HEK293 (cell line): ENCODE data around the gene ACTR8.
A peak's percentile ranks its signal among the peaks of the same experiment; 100 is the strongest.

Experiments used
- CTCF ChIA-PET: fragments of 350-600 bp; formaldehyde crosslinking; extraction: SDS; loops from one replicate; lab custom pipeline; 2021; ENCODE audit warnings: antibody characterized with exemption; lab: Yijun Ruan, JAX
- POLR2A ChIA-PET: fragments of 300-600 bp; formaldehyde crosslinking; extraction: SDS; loops from one replicate; lab custom pipeline; 2020; ENCODE audit warnings: antibody characterized with exemption, inconsistent platforms; lab: Yijun Ruan, JAX
- H3K27ac ChIP-seq: fragments of 200-500 bp; sonication (Bioruptor generic); 2 replicates; pipeline ENCODE4 v1.5.1; 2014; ENCODE audit warnings: low read depth, low read length, control low read depth, inconsistent platforms; ENCODE audit errors: extremely low read depth
- H3K36me3 ChIP-seq, 2 experiments: fragments of 200-500 bp in 1 of 2; sonication (Bioruptor generic) in 1 of 2; 1 replicate in 1 of 2; 2 replicates in 1 of 2; pipeline ENCODE4 v1.5.1; 2014 to 2017; ENCODE audit warnings: inconsistent platforms in 2 of 2, low read length in 2 of 2; ENCODE audit not compliant: control insufficient read depth in 2 of 2, insufficient read depth in 1 of 2
- H3K4me1 ChIP-seq: fragments of 200-500 bp; sonication (Bioruptor generic); 2 replicates; pipeline ENCODE4 v1.5.1; 2014; ENCODE audit warnings: mild to moderate bottlenecking, low read length, inconsistent platforms; ENCODE audit not compliant: control insufficient read depth, insufficient read depth
- H3K4me3 ChIP-seq: 2 replicates; pipeline ENCODE4 v1.5.1; 2011; ENCODE audit warnings: low read depth, mild to moderate bottlenecking, control low read depth, low read length, moderate library complexity
- H3K9me3 ChIP-seq: fragments of 200-500 bp; sonication (Bioruptor generic); 2 replicates; pipeline ENCODE4 v1.5.1; 2014; ENCODE audit warnings: low read depth, low read length, inconsistent platforms; ENCODE audit not compliant: control insufficient read depth, insufficient read depth
- OSR2 ChIP-seq: fragments of 450-650 bp; formaldehyde crosslinking; IDR thresholded peaks from 2 replicates; pipeline ENCODE4 v1.5.1; 2016; ENCODE audit warnings: missing biosample characterization, missing genetic modification characterization
- PRDM1 ChIP-seq: fragments of 450-650 bp; formaldehyde crosslinking; IDR thresholded peaks from 2 replicates; pipeline ENCODE4; 2016; ENCODE audit warnings: missing biosample characterization, missing genetic modification characterization
- ZBTB7A ChIP-seq: fragments of 450-650 bp; formaldehyde crosslinking; IDR thresholded peaks from 2 replicates; pipeline ENCODE4 v1.5.1; 2016; ENCODE audit warnings: low read depth, missing biosample characterization, missing genetic modification characterization
- ZNF10 ChIP-seq: fragments of 450-650 bp; formaldehyde crosslinking; IDR thresholded peaks from 2 replicates; pipeline ENCODE4 v1.5.1; 2017; ENCODE audit warnings: missing biosample characterization, missing genetic modification characterization
- ZNF112 ChIP-seq: fragments of 450-650 bp; formaldehyde crosslinking; IDR thresholded peaks from 2 replicates; pipeline ENCODE4 v1.5.0; 2017; ENCODE audit warnings: missing biosample characterization, missing genetic modification characterization
- ZNF169 ChIP-seq: fragments of 450-650 bp; formaldehyde crosslinking; IDR thresholded peaks from 2 replicates; pipeline ENCODE4 v1.5.1; 2016; ENCODE audit warnings: missing biosample characterization, missing genetic modification characterization
- ZNF175 ChIP-seq: fragments of 450-650 bp; formaldehyde crosslinking; IDR thresholded peaks from 2 replicates; pipeline ENCODE4 v1.5.1; 2016; ENCODE audit warnings: missing biosample characterization, missing genetic modification characterization
- ZNF221 ChIP-seq: fragments of 450-650 bp; formaldehyde crosslinking; IDR thresholded peaks from 2 replicates; pipeline ENCODE4 v1.5.1; 2017; ENCODE audit warnings: missing biosample characterization, missing genetic modification characterization, borderline replicate concordance
- ZNF223 ChIP-seq: fragments of 450-650 bp; formaldehyde crosslinking; IDR thresholded peaks from 2 replicates; pipeline ENCODE4 v1.5.1; 2016; ENCODE audit warnings: missing biosample characterization, missing genetic modification characterization
- ZNF24 ChIP-seq: fragments of 450-650 bp; formaldehyde crosslinking; IDR thresholded peaks from 2 replicates; pipeline ENCODE4 v1.5.1; 2016; ENCODE audit warnings: missing biosample characterization, missing genetic modification characterization
- ZNF248 ChIP-seq: fragments of 450-650 bp; formaldehyde crosslinking; IDR thresholded peaks from 2 replicates; pipeline ENCODE4 v1.5.1; 2017; ENCODE audit warnings: missing biosample characterization, missing genetic modification characterization
- ZNF266 ChIP-seq: fragments of 450-650 bp; formaldehyde crosslinking; IDR thresholded peaks from 2 replicates; pipeline ENCODE4 v1.5.1; 2016; ENCODE audit warnings: missing biosample characterization, missing genetic modification characterization, low read depth
- ZNF366 ChIP-seq: fragments of 450-650 bp; formaldehyde crosslinking; conservative IDR thresholded peaks from 2 replicates; pipeline ENCODE4 v1.5.1; 2016; ENCODE audit warnings: missing biosample characterization, missing genetic modification characterization
- ZNF394 ChIP-seq: fragments of 450-650 bp; formaldehyde crosslinking; IDR thresholded peaks from 2 replicates; pipeline ENCODE4 v1.5.1; 2016; ENCODE audit warnings: missing biosample characterization, missing genetic modification characterization, mild to moderate bottlenecking, moderate library complexity, borderline replicate concordance
- ZNF514 ChIP-seq: fragments of 450-650 bp; formaldehyde crosslinking; IDR thresholded peaks from 2 replicates; pipeline ENCODE4 v1.5.1; 2016; ENCODE audit warnings: missing biosample characterization, missing genetic modification characterization
- ZNF529 ChIP-seq: fragments of 450-650 bp; formaldehyde crosslinking; IDR thresholded peaks from 2 replicates; pipeline ENCODE4 v1.5.1; 2017; ENCODE audit warnings: missing genetic modification characterization, missing biosample characterization; ENCODE audit not compliant: insufficient replicate concordance
- ZNF624 ChIP-seq: fragments of 450-650 bp; formaldehyde crosslinking; IDR thresholded peaks from 2 replicates; pipeline ENCODE4 v1.5.1; 2017; ENCODE audit warnings: missing biosample characterization, missing genetic modification characterization
- ZNF658 ChIP-seq: fragments of 450-650 bp; formaldehyde crosslinking; IDR thresholded peaks from 2 replicates; pipeline ENCODE4; 2016; ENCODE audit warnings: missing biosample characterization, missing genetic modification characterization
- ZNF660 ChIP-seq: fragments of 450-650 bp; IDR thresholded peaks from 2 replicates; pipeline ENCODE4 v1.5.1; 2018; ENCODE audit warnings: missing biosample characterization, mild to moderate bottlenecking, missing genetic modification characterization
- ZNF777 ChIP-seq: fragments of 450-650 bp; formaldehyde crosslinking; IDR thresholded peaks from 2 replicates; pipeline ENCODE4 v1.5.1; 2017; ENCODE audit warnings: missing biosample characterization, missing genetic modification characterization, borderline replicate concordance
- ZNF837 ChIP-seq: fragments of 450-650 bp; formaldehyde crosslinking; IDR thresholded peaks from 2 replicates; pipeline ENCODE4 v1.5.1; 2016; ENCODE audit warnings: missing biosample characterization, missing genetic modification characterization
- ZSCAN4 ChIP-seq: fragments of 450-650 bp; formaldehyde crosslinking; IDR thresholded peaks from 2 replicates; pipeline ENCODE4 v1.5.1; 2017; ENCODE audit warnings: missing biosample characterization, missing genetic modification characterization
- TF ChIP-seq, protein P1 (sequence below): fragments of 450-650 bp; formaldehyde crosslinking; IDR thresholded peaks from 2 replicates; pipeline ENCODE4 v1.5.0; 2017; ENCODE audit warnings: missing biosample characterization, missing genetic modification characterization, borderline replicate concordance
- TF ChIP-seq, protein P2 (sequence below): fragments of 450-650 bp; formaldehyde crosslinking; IDR thresholded peaks from 2 replicates; pipeline ENCODE4 v1.5.1; 2016; ENCODE audit warnings: missing biosample characterization, missing genetic modification characterization
- TF ChIP-seq, protein P3 (sequence below): fragments of 450-650 bp; formaldehyde crosslinking; IDR thresholded peaks from 2 replicates; pipeline ENCODE4 v1.5.1; 2016; ENCODE audit warnings: missing biosample characterization, missing genetic modification characterization, low read depth
- TF ChIP-seq, protein P4 (sequence below): fragments of 450-650 bp; formaldehyde crosslinking; IDR thresholded peaks from 2 replicates; pipeline ENCODE4 v1.5.1; 2016; ENCODE audit warnings: missing biosample characterization, missing genetic modification characterization

The ACTR8 gene

GRCh38 chr3:53881691-53882593 lies at the start of gene ACTR8:
Gene ACTR8, minus strand, starts transcription at chr3:53882152. Its CDS starts 51 bp downstream, at chr3:53882101.
- POLR2A ChIA-PET: interaction anchor here (0.6 kb wide), 1 partner anchor 750 kb away, joined by 3 read pairs; no protein-coding TSS in a partner anchor
- Histone ChIP-seq H3K9me3 (no peaks in the 10 kb centered on the region), H3K4me1 (no peaks in the 10 kb centered on the region; the same call in 1 of the 2 replicates), H3K27ac (peak within 1 kb of the TSS; percentile 67), H3K4me3 (peak within 1 kb of the TSS; percentile 98), H3K36me3 (peaks cover 18 to 78% of the 10 kb centered on the region in 2 experiments)
- CTCF ChIA-PET: interaction anchor here (0.8 kb wide), 1 partner anchor 37 kb away, joined by 4 read pairs; no protein-coding TSS in a partner anchor
- no peak for TF ChIP-seq OSR2 (tag by site-specific recombination)
- TF ChIP-seq ZSCAN4 (tag by site-specific recombination): 0 out of 2 replicates have a peak, but pooled peaks have one; percentile 22
- no peak for TF ChIP-seq ZNF658 (tag by site-specific recombination)
- TF ChIP-seq ZNF366 (tag by site-specific recombination): 0 out of 2 replicates have a peak, but pooled peaks have one; percentile 26
- no peak for TF ChIP-seq ZNF169 (tag by site-specific recombination)
- no peak for TF ChIP-seq PRDM1 (tag by site-specific recombination)
- TF ChIP-seq ZNF514 (tag by site-specific recombination): no peak
- TF ChIP-seq ZNF175 (tag by site-specific recombination): no peak
- TF ChIP-seq, protein P1, sequence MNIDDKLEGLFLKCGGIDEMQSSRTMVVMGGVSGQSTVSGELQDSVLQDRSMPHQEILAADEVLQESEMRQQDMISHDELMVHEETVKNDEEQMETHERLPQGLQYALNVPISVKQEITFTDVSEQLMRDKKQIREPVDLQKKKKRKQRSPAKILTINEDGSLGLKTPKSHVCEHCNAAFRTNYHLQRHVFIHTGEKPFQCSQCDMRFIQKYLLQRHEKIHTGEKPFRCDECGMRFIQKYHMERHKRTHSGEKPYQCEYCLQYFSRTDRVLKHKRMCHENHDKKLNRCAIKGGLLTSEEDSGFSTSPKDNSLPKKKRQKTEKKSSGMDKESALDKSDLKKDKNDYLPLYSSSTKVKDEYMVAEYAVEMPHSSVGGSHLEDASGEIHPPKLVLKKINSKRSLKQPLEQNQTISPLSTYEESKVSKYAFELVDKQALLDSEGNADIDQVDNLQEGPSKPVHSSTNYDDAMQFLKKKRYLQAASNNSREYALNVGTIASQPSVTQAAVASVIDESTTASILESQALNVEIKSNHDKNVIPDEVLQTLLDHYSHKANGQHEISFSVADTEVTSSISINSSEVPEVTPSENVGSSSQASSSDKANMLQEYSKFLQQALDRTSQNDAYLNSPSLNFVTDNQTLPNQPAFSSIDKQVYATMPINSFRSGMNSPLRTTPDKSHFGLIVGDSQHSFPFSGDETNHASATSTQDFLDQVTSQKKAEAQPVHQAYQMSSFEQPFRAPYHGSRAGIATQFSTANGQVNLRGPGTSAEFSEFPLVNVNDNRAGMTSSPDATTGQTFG (tag by site-specific recombination): no peak
- TF ChIP-seq ZNF223 (tag by site-specific recombination): no peak
- TF ChIP-seq ZNF112 (tag by site-specific recombination): no peak
- TF ChIP-seq ZNF10: no peak; the same call in 1 of the 2 replicates
- no peak for TF ChIP-seq ZNF529 (tag by site-specific recombination)
- TF ChIP-seq ZNF24 (tag by site-specific recombination): peak; percentile 49; the same call in 1 of the 2 replicates
- peak; percentile 50; the same call in 1 of the 2 replicates for TF ChIP-seq ZNF660 (tag by site-specific recombination)
- TF ChIP-seq ZNF248: no peak
- no peak for TF ChIP-seq ZNF777
- TF ChIP-seq, protein P2, sequence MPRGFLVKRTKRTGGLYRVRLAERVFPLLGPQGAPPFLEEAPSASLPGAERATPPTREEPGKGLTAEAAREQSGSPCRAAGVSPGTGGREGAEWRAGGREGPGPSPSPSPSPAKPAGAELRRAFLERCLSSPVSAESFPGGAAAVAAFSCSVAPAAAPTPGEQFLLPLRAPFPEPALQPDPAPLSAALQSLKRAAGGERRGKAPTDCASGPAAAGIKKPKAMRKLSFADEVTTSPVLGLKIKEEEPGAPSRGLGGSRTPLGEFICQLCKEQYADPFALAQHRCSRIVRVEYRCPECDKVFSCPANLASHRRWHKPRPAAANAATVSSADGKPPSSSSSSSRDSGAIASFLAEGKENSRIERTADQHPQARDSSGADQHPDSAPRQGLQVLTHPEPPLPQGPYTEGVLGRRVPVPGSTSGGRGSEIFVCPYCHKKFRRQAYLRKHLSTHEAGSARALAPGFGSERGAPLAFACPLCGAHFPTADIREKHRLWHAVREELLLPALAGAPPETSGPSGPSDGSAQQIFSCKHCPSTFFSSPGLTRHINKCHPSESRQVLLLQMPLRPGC: no peak
- TF ChIP-seq, protein P3, sequence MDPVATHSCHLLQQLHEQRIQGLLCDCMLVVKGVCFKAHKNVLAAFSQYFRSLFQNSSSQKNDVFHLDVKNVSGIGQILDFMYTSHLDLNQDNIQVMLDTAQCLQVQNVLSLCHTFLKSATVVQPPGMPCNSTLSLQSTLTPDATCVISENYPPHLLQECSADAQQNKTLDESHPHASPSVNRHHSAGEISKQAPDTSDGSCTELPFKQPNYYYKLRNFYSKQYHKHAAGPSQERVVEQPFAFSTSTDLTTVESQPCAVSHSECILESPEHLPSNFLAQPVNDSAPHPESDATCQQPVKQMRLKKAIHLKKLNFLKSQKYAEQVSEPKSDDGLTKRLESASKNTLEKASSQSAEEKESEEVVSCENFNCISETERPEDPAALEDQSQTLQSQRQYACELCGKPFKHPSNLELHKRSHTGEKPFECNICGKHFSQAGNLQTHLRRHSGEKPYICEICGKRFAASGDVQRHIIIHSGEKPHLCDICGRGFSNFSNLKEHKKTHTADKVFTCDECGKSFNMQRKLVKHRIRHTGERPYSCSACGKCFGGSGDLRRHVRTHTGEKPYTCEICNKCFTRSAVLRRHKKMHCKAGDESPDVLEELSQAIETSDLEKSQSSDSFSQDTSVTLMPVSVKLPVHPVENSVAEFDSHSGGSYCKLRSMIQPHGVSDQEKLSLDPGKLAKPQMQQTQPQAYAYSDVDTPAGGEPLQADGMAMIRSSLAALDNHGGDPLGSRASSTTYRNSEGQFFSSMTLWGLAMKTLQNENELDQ (tag by site-specific recombination): no peak
- TF ChIP-seq ZNF221: no peak
- TF ChIP-seq ZBTB7A (tag by site-specific recombination): no peak
- 0 out of 2 replicates have a peak, but pooled peaks have one; percentile 41 for TF ChIP-seq ZNF394 (tag by site-specific recombination)
- no peak for TF ChIP-seq ZNF266 (tag by site-specific recombination)
- TF ChIP-seq, protein P4, sequence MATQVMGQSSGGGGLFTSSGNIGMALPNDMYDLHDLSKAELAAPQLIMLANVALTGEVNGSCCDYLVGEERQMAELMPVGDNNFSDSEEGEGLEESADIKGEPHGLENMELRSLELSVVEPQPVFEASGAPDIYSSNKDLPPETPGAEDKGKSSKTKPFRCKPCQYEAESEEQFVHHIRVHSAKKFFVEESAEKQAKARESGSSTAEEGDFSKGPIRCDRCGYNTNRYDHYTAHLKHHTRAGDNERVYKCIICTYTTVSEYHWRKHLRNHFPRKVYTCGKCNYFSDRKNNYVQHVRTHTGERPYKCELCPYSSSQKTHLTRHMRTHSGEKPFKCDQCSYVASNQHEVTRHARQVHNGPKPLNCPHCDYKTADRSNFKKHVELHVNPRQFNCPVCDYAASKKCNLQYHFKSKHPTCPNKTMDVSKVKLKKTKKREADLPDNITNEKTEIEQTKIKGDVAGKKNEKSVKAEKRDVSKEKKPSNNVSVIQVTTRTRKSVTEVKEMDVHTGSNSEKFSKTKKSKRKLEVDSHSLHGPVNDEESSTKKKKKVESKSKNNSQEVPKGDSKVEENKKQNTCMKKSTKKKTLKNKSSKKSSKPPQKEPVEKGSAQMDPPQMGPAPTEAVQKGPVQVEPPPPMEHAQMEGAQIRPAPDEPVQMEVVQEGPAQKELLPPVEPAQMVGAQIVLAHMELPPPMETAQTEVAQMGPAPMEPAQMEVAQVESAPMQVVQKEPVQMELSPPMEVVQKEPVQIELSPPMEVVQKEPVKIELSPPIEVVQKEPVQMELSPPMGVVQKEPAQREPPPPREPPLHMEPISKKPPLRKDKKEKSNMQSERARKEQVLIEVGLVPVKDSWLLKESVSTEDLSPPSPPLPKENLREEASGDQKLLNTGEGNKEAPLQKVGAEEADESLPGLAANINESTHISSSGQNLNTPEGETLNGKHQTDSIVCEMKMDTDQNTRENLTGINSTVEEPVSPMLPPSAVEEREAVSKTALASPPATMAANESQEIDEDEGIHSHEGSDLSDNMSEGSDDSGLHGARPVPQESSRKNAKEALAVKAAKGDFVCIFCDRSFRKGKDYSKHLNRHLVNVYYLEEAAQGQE (tag by site-specific recombination): 0 out of 2 replicates have a peak, but pooled peaks have one; percentile 34
- TF ChIP-seq ZNF837 (tag by site-specific recombination): no peak
- TF ChIP-seq ZNF624 (tag by site-specific recombination): no peak
